Skeletal muscle satellite cell (primary cell): Measurements from ENCODE around the gene GSTA4. TPM values are rescaled to one million over a fixed set of nuclear protein-coding genes. Genes with fewer than 3 reads are reported as not detected.
"Not testable (repeated sequence)": the region's sequence is repeated elsewhere in the genome, so short reads cannot be mapped to it uniquely, and the experiment has no call there.

Experiments
- H3K27me3 ChIP-seq: 2 replicates; pipeline ENCODE4 v1.7.0; 2013; ENCODE audit warnings: low read length; ENCODE audit not compliant: control insufficient read depth, insufficient read depth
- H3K36me3 ChIP-seq: 2 replicates; pipeline ENCODE4 v1.7.0; 2013; ENCODE audit warnings: mild to moderate bottlenecking, control low read depth, low read length; ENCODE audit not compliant: insufficient read depth
- H3K4me1 ChIP-seq: 2 replicates; pipeline ENCODE4 v1.7.0; 2013; ENCODE audit warnings: low read length; ENCODE audit not compliant: control insufficient read depth, insufficient read depth
- H3K4me2 ChIP-seq: 2 replicates; pipeline ENCODE4 v1.7.0; 2013; ENCODE audit warnings: mild to moderate bottlenecking, low read length
- H3K4me3 ChIP-seq: 2 replicates; pipeline ENCODE4 v1.7.0; 2013; ENCODE audit warnings: low read length
- H3K9ac ChIP-seq: 2 replicates; pipeline ENCODE4 v1.7.0; 2013; ENCODE audit warnings: mild to moderate bottlenecking, low read depth, low read length, moderate library complexity
- H3K9me3 ChIP-seq: replicated peaks from 2 replicates; pipeline ENCODE4 v1.7.0; 2013; ENCODE audit warnings: mild to moderate bottlenecking, control low read depth, low read length
- total RNA-seq: library from RNA; depleted of rRNA; stranded (reverse); fragments of >200 nt; gene quantifications from 2 replicates; pipeline ENCODE4 v1.2.3, GENCODE V29; 2012; rRNA removed

GSTA4 gene
- 35.6 and 45.1 TPM in 2 replicates for total RNA-seq

- H3K36me3 ChIP-seq: peaks cover 11% of the 10 kb centered on the region
- H3K9me3 ChIP-seq, H3K27me3 ChIP-seq: not testable (repeated sequence)
- peaks cover 27% of the 10 kb centered on the region for H3K4me1 ChIP-seq
- H3K4me3 ChIP-seq: peak within 1 kb of the TSS; percentile 77
- H3K9ac ChIP-seq: peak within 1 kb of the TSS; percentile 91
- H3K4me2 ChIP-seq: peak within 1 kb of the TSS; percentile 77
These were observed at the start of gene GSTA4 for GRCh38 chr6:52995089-52995912. Gene GSTA4, minus strand, starts transcription at chr6:52995284. Its CDS starts 1,041 bp downstream, at chr6:52994243.

DNA sequence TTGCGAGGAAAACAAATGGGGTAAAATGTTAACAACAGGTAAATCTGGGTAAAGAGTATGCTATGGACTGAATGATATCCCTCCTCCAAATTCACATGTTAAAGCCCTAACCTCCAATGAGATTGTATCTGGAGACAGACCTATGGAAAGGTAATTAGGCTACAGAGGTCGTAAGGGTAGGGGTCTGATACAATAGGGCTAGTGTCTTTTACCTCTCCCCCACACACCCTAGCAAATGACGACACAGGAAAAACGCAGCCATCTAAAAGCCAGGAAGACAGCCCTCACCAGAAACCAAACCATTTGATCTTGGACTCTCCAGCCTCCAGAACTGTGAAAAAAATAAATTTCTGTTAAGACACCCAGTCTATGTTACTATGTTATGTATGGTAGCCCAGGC is 49.5 kb upstream of the GSTA4 start:
- H3K27me3 ChIP-seq: no peaks in the 10 kb centered on the region
- H3K9ac ChIP-seq: peak overlapping the region; percentile 85

GRCh38 chr6:53044071-53044470 is 49.0 kb upstream of the GSTA4 start:
- peaks cover 66% of the 10 kb centered on the region for H3K4me1 ChIP-seq
- H3K36me3 ChIP-seq: peaks cover 21% of the 10 kb centered on the region
- H3K4me2 ChIP-seq: peak overlapping the region; percentile 73
- peak overlapping the region; percentile 85 for H3K9ac ChIP-seq
- H3K27me3 ChIP-seq: no peaks in the 10 kb centered on the region
- H3K4me3 ChIP-seq: peak overlapping the region; percentile 41
- H3K9me3 ChIP-seq: no peaks in the 10 kb centered on the region

More for the DNA sequence above, 49.5 kb upstream of the GSTA4 start:
- H3K4me2 ChIP-seq: peak overlapping the region; percentile 73
- peaks cover 70% of the 10 kb centered on the region for H3K4me1 ChIP-seq
- no peaks in the 10 kb centered on the region for H3K9me3 ChIP-seq
- H3K4me3 ChIP-seq: peak overlapping the region; percentile 41
- peaks cover 16% of the 10 kb centered on the region for H3K36me3 ChIP-seq

- peak overlapping the region; percentile 73 for H3K4me2 ChIP-seq
- H3K27me3 ChIP-seq: no peaks in the 10 kb centered on the region
- H3K4me1 ChIP-seq: peaks cover 62% of the 10 kb centered on the region
- H3K9ac ChIP-seq: peak overlapping the region; percentile 85
- peaks cover 23% of the 10 kb centered on the region for H3K36me3 ChIP-seq
- H3K9me3 ChIP-seq: no peaks in the 10 kb centered on the region
- H3K4me3 ChIP-seq: peak overlapping the region; percentile 52
These were observed 48.5 kb upstream of the GSTA4 start for GRCh38 chr6:53043581-53043980.

- H3K9ac ChIP-seq: peak overlapping the region; percentile 85
- peaks cover 25% of the 10 kb centered on the region for H3K36me3 ChIP-seq
- peaks cover 48% of the 10 kb centered on the region for H3K4me1 ChIP-seq
- peak overlapping the region; percentile 58 for H3K4me3 ChIP-seq
- no peaks in the 10 kb centered on the region for H3K27me3 ChIP-seq
- no peaks in the 10 kb centered on the region for H3K9me3 ChIP-seq
- H3K4me2 ChIP-seq: peak overlapping the region; percentile 73
These were observed 47.0 kb upstream of the GSTA4 start for GRCh38 chr6:53042112-53042511.

GRCh38 chr6:53041356-53041755 is 46.3 kb upstream of the GSTA4 start:
- no peaks in the 10 kb centered on the region for H3K27me3 ChIP-seq
- H3K36me3 ChIP-seq: peaks cover 28% of the 10 kb centered on the region
- H3K4me3 ChIP-seq: peak overlapping the region; percentile 58
- peak overlapping the region; percentile 65 for H3K9ac ChIP-seq
- peak overlapping the region; percentile 73 for H3K4me2 ChIP-seq
- H3K4me1 ChIP-seq: peaks cover 46% of the 10 kb centered on the region
- H3K9me3 ChIP-seq: no peaks in the 10 kb centered on the region

DNA sequence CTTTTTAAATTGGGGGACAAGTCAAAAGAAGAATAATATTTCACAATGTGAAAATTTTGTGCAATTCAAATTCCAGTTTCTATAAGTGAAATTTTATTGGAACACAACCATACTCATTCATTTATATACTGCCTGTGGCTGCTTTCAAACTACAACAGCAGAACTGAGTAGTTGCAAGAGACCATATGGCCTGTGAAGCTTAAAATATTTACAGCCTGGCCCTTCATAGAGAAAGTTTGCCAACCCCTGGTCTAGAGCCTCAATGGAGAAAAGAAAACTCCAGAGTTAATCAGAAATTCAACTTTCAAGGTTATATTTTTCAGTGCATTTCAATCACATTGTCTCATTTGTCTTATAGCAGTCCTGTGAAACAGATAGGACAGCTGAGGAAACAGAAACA is 43.5 kb upstream of the GSTA4 start:
- H3K27me3 ChIP-seq: no peaks in the 10 kb centered on the region
- H3K4me2 ChIP-seq: no peak overlapping the region
- no peak overlapping the region for H3K4me3 ChIP-seq
- H3K9ac ChIP-seq: no peak overlapping the region
- H3K9me3 ChIP-seq: no peaks in the 10 kb centered on the region
- H3K4me1 ChIP-seq: peaks cover 48% of the 10 kb centered on the region
- peaks cover 41% of the 10 kb centered on the region for H3K36me3 ChIP-seq

DNA sequence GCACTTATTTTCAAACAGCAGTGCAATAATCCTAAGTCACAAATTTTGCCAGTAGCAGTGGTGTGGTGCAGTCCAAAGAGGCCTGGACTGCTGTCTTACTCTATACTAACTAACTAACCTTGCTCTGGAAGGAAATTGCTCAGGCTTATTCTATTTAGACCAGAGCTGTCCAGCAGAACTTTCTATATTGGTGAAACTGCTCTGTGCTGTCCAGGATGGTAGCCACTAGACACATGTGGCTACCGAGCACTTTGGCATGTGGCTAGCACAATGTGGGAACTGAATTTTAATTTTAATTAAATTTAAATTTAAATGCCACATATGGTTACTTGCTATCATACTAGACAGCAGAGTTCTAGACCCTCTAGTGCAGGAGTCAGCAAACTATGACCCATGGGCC is 43.1 kb upstream of the GSTA4 start:
- H3K4me3 ChIP-seq: no peak overlapping the region
- H3K36me3 ChIP-seq: peaks cover 41% of the 10 kb centered on the region

GRCh38 chr6:53035549-53036213 is 40.6 kb upstream of the GSTA4 start:
- no peak overlapping the region for H3K9ac ChIP-seq
- H3K9me3 ChIP-seq: no peaks in the 10 kb centered on the region
- no peak overlapping the region for H3K4me3 ChIP-seq
- no peaks in the 10 kb centered on the region for H3K27me3 ChIP-seq
- peaks cover 31% of the 10 kb centered on the region for H3K4me1 ChIP-seq
- H3K36me3 ChIP-seq: peaks cover 47% of the 10 kb centered on the region
- H3K4me2 ChIP-seq: peak overlapping the region; percentile 17

More for the DNA sequence above, 43.1 kb upstream of the GSTA4 start:
- Histone ChIP-seq H3K4me2 (no peak overlapping the region), H3K4me1 (peaks cover 48% of the 10 kb centered on the region), H3K9ac (no peak overlapping the region), H3K27me3 (no peaks in the 10 kb centered on the region), H3K9me3 (no peaks in the 10 kb centered on the region)

DNA sequence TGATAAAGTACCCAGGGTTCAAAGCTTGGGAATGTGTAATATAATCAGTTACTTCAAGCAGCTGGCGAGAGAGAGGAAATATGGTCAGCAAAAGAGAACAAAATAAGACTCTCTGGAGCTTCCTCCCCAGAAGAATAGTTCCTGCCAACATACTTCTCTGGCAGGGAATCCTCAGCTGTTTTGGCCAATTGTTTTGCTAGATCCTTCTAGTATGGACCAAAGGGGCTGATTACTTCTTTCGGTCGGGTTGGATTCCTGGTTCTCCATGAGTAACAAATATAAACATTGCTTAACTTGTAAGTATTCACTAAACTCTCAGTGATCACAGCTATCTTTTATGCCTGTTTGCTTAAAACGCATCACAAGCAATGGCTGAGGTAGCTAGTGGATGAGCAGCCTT is 38.7 kb upstream of the GSTA4 start:
- Histone ChIP-seq H3K4me2 (peak overlapping the region; percentile 39), H3K9me3 (no peaks in the 10 kb centered on the region), H3K36me3 (peaks cover 45% of the 10 kb centered on the region), H3K4me3 (no peak overlapping the region), H3K27me3 (no peaks in the 10 kb centered on the region), H3K4me1 (peaks cover 27% of the 10 kb centered on the region), H3K9ac (peak overlapping the region; percentile 41)

DNA sequence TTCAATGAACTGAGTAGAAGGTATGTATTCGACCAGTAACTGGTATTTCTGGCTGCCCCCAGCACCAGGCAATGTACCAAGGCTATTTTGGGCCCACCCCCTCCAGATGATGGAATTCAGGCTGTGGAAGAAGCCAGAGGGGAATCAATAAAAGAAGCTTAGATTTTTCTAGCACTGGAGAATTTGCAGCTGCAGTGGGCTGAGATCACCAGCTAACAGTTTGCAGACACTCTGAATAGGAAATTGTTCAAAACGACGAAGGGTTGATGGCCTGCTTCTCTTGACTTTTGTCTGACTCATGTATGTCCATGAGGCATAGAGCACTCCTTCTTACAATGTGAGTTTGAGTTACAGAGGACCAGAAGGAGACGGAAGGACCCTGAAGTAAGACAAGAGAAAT is 37.8 kb upstream of the GSTA4 start:
- Histone ChIP-seq H3K4me2 (peak overlapping the region; percentile 39), H3K27me3 (no peaks in the 10 kb centered on the region), H3K9me3 (no peaks in the 10 kb centered on the region), H3K9ac (peak overlapping the region; percentile 41), H3K4me1 (peaks cover 27% of the 10 kb centered on the region), H3K4me3 (peak overlapping the region; percentile 16), H3K36me3 (peaks cover 50% of the 10 kb centered on the region)
